HG02588 (cell line): ENCODE results near the gene RMI2.
A peak's percentile ranks its signal among the peaks of the same experiment; 100 is the strongest.

ENCODE experiments used
- ATAC-seq: cut with Tn5 transposase; IDR thresholded peaks from one replicate; pipeline ENCODE4 v1.9.1; 2021; ENCODE audit warnings: mild to moderate bottlenecking, moderate library complexity; ENCODE audit not compliant: unreplicated experiment

RMI2 gene

GRCh38 chr16:11309895-11310633, 35.2 kb upstream of the RMI2 start:
- ATAC-seq, result peak; percentile 44

GRCh38 chr16:11310634-11310977, 34.7 kb upstream of the RMI2 start:
- ATAC-seq, result no peak

GRCh38 chr16:11310997-11311561, 34.2 kb upstream of the RMI2 start:
- ATAC-seq, result peak; percentile 27

GRCh38 chr16:11312718-11313492, 32.4 kb upstream of the RMI2 start:
- ATAC-seq, result no peak

- no peak for ATAC-seq
Measured at GRCh38 chr16:11313493-11314308, 31.6 kb upstream of the RMI2 start.

- no peak for ATAC-seq
Measured at GRCh38 chr16:11314309-11314894, 30.9 kb upstream of the RMI2 start.

GRCh38 chr16:11315510-11315909, 29.7 kb upstream of the RMI2 start:
- ATAC-seq, result no peak

GRCh38 chr16:11316331-11317015, 28.8 kb upstream of the RMI2 start:
- no peak for ATAC-seq

- no peak for ATAC-seq
Measured at GRCh38 chr16:11318817-11319216, 26.4 kb upstream of the RMI2 start.

- no peak for ATAC-seq
Measured at GRCh38 chr16:11319529-11320146, 25.6 kb upstream of the RMI2 start.

GRCh38 chr16:11320170-11320569, 25.1 kb upstream of the RMI2 start:
- ATAC-seq, result no peak

- no peak for ATAC-seq
Measured at GRCh38 chr16:11321662-11322061, 23.6 kb upstream of the RMI2 start.

- ATAC-seq, result no peak
Measured at GRCh38 chr16:11322823-11323222, 22.4 kb upstream of the RMI2 start.

- ATAC-seq, result no peak
Measured at GRCh38 chr16:11323551-11324336, 21.5 kb upstream of the RMI2 start.

- ATAC-seq, result no peak
Measured at GRCh38 chr16:11325404-11326083, 19.7 kb upstream of the RMI2 start.

- ATAC-seq, result no peak
Measured at GRCh38 chr16:11326084-11326736, 19.0 kb upstream of the RMI2 start.

- no peak for ATAC-seq
Measured at GRCh38 chr16:11326737-11327276, 18.5 kb upstream of the RMI2 start.
